Right atrium auricular region (tissue), 2 donors: ENCODE results near the gene UPF2. TPM values are rescaled to one million over a fixed set of nuclear protein-coding genes. Genes with fewer than 3 reads are reported as not detected.
"Not testable (repeated sequence)": the region's sequence is repeated elsewhere in the genome, so short reads cannot be mapped to it uniquely, and the experiment has no call there.

Experiments used
- DNase-seq: peaks from one replicate; pipeline ENCODE4 v3.0.0-alpha.2; 2019; ENCODE audit warnings: low spot score
- H3K27ac ChIP-seq, 2 donors: fragments of 200-600 bp; sonication (generic); 1 replicate in 1 of 2; 2 replicates in 1 of 2; pipeline ENCODE4 v1.5.1; 2016 to 2019
- H3K27me3 ChIP-seq, 2 donors: fragments of 200-600 bp; sonication (generic); one replicate each; pipeline versions ENCODE4 v1.5.1 to v1.6.0; 2017 to 2019
- H3K36me3 ChIP-seq: fragments of 200-600 bp; sonication (generic); one replicate; pipeline ENCODE4 v1.5.1; 2016
- H3K4me1 ChIP-seq, 2 donors: fragments of 200-600 bp; sonication (generic); one replicate each; pipeline versions ENCODE4 v1.5.1 to v1.6.0; 2017 to 2019
- H3K4me3 ChIP-seq, 2 donors: fragments of 200-600 bp; sonication (generic); 1 replicate in 1 of 2; 2 replicates in 1 of 2; pipeline ENCODE4 v1.5.1; 2017 to 2019; ENCODE audit warnings: mild to moderate bottlenecking in 1 of 2, moderate library complexity in 1 of 2
- H3K9me3 ChIP-seq, 2 donors: fragments of 200-600 bp; sonication (generic); one replicate each; pipeline ENCODE4 v1.5.1; 2019
- CTCF ChIP-seq, 2 donors: fragments of 200-600 bp; sonication (generic); IDR thresholded peaks; one replicate each; pipeline ENCODE4 v1.5.1; 2019; ENCODE audit warnings: antibody characterized with exemption in 2 of 2
- total RNA-seq, 2 donors: library from RNA; depleted of rRNA; stranded (reverse); fragments of >200 nt; gene quantifications; one replicate each; pipeline ENCODE4 v1.1.0, GENCODE V29; 2016

Gene UPF2
- total RNA-seq, 2 donors from 2014 or later = 11.8 to 13.1 TPM

- Histone ChIP-seq H3K36me3 (no peaks in the 10 kb centered on the region), H3K27ac (no peak overlapping the region), H3K4me1 (no peaks in the 10 kb centered on the region), H3K9me3 (no peaks in the 10 kb centered on the region), H3K27me3 (no peaks in the 10 kb centered on the region), H3K4me3 (no peak overlapping the region)
- DNase-seq = no peak
- TF ChIP-seq CTCF (IDR thresholded peaks at IDR 0.05) = no peak
Measured at GRCh38 chr10:11975795-11976194, 66.8 kb downstream of the UPF2 start.

- not testable (repeated sequence) for DNase-seq, H3K27ac ChIP-seq, H3K27me3 ChIP-seq, H3K4me1 ChIP-seq, H3K9me3 ChIP-seq, H3K4me3 ChIP-seq, H3K36me3 ChIP-seq
Measured at GRCh38 chr10:11972523-11972922, 70.1 kb downstream of the UPF2 start.

GRCh38 chr10:11962176-11962575 is 80.4 kb downstream of the UPF2 start:
- Histone ChIP-seq H3K27ac (no peak overlapping the region), H3K4me1 (no peaks in the 10 kb centered on the region), H3K9me3 (no peaks in the 10 kb centered on the region), H3K27me3 (no peaks in the 10 kb centered on the region), H3K4me3 (no peak overlapping the region), H3K36me3 (peaks cover 70% of the 10 kb centered on the region)
- DNase-seq = no peak
- no peak for TF ChIP-seq CTCF (IDR thresholded peaks at IDR 0.05)

GRCh38 chr10:11961771-11962170 is 80.8 kb downstream of the UPF2 start:
- Histone ChIP-seq H3K4me3 (no peak overlapping the region), H3K4me1 (no peaks in the 10 kb centered on the region), H3K27ac (no peak overlapping the region), H3K9me3 (no peaks in the 10 kb centered on the region), H3K27me3 (no peaks in the 10 kb centered on the region), H3K36me3 (peaks cover 70% of the 10 kb centered on the region)
- no peak for DNase-seq
- TF ChIP-seq CTCF (IDR thresholded peaks at IDR 0.05) = no peak

- no peaks in the 10 kb centered on the region for H3K27me3 ChIP-seq
- TF ChIP-seq CTCF (IDR thresholded peaks at IDR 0.05) = no peak
- DNase-seq = no peak
- H3K36me3 ChIP-seq = peaks cover 68% of the 10 kb centered on the region
- no peak overlapping the region for H3K27ac ChIP-seq
- no peak overlapping the region for H3K4me3 ChIP-seq
- H3K9me3 ChIP-seq = no peaks in the 10 kb centered on the region
- H3K4me1 ChIP-seq = no peaks in the 10 kb centered on the region
Measured at GRCh38 chr10:11959966-11960365, 82.6 kb downstream of the UPF2 start.

GRCh38 chr10:11958956-11959355 is 83.7 kb downstream of the UPF2 start:
- no peak overlapping the region for H3K4me3 ChIP-seq
- peaks cover 67% of the 10 kb centered on the region for H3K36me3 ChIP-seq
- H3K27ac ChIP-seq = no peak overlapping the region
- no peaks in the 10 kb centered on the region for H3K27me3 ChIP-seq
- TF ChIP-seq CTCF (IDR thresholded peaks at IDR 0.05) = no peak
- H3K9me3 ChIP-seq = no peaks in the 10 kb centered on the region
- no peaks in the 10 kb centered on the region for H3K4me1 ChIP-seq
- DNase-seq = no peak
